ENCODE results near the gene PRSS50.

PRSS50 gene

GRCh38 chr3:46713898-46714552, 3.6 kb downstream of the PRSS50 start:
- Histone ChIP-seq H3K36me3 (ENCODE audit: control insufficient read depth in 2 of 2, insufficient read depth in 2 of 2, low read length in 2 of 2) (no peaks in the 10 kb centered on the region), H3K4me1 (ENCODE audit: control insufficient read depth in 2 of 2, insufficient read depth in 2 of 2, low read length in 2 of 2) (no peaks in the 10 kb centered on the region), H3K27ac (ENCODE audit: low read depth in 2 of 2, low read length in 2 of 2) (no peak overlapping the region), H3K9ac (ENCODE audit: low read depth in 1 of 2, low read length in 2 of 2) (no peak overlapping the region), H3K9me3 (ENCODE audit: control insufficient read depth in 2 of 2, low read length in 2 of 2) (no peaks in the 10 kb centered on the region), H3K27me3 (ENCODE audit: control insufficient read depth in 2 of 2, insufficient read depth in 2 of 2, low read length in 2 of 2) (no peaks in the 10 kb centered on the region), H3K4me3 (ENCODE audit: low read length in 2 of 2) (no peak overlapping the region)

GRCh38 chr3:46713050-46713897, 4.4 kb downstream of the PRSS50 start:
- Histone ChIP-seq H3K4me3 (ENCODE audit: low read length in 2 of 2) (no peak overlapping the region), H3K9me3 (ENCODE audit: control insufficient read depth in 2 of 2, low read length in 2 of 2) (no peaks in the 10 kb centered on the region), H3K27me3 (ENCODE audit: control insufficient read depth in 2 of 2, insufficient read depth in 2 of 2, low read length in 2 of 2) (no peaks in the 10 kb centered on the region), H3K36me3 (ENCODE audit: control insufficient read depth in 2 of 2, insufficient read depth in 2 of 2, low read length in 2 of 2) (no peaks in the 10 kb centered on the region), H3K4me1 (ENCODE audit: control insufficient read depth in 2 of 2, insufficient read depth in 2 of 2, low read length in 2 of 2) (no peaks in the 10 kb centered on the region), H3K27ac (ENCODE audit: low read depth in 2 of 2, low read length in 2 of 2) (no peak overlapping the region), H3K9ac (ENCODE audit: low read depth in 1 of 2, low read length in 2 of 2) (no peak overlapping the region)

GRCh38 chr3:46712191-46713049, 5.2 kb downstream of the PRSS50 start:
- H3K27ac ChIP-seq (ENCODE audit: low read depth in 2 of 2, low read length in 2 of 2) = no peak overlapping the region
- H3K4me3 ChIP-seq (ENCODE audit: low read length in 2 of 2) = no peak overlapping the region
- no peaks in the 10 kb centered on the region for H3K4me1 ChIP-seq (ENCODE audit: control insufficient read depth in 2 of 2, insufficient read depth in 2 of 2, low read length in 2 of 2)
- H3K9ac ChIP-seq (ENCODE audit: low read depth in 1 of 2, low read length in 2 of 2) = no peak overlapping the region
- no peaks in the 10 kb centered on the region for H3K27me3 ChIP-seq (ENCODE audit: control insufficient read depth in 2 of 2, insufficient read depth in 2 of 2, low read length in 2 of 2)
- no peaks in the 10 kb centered on the region for H3K36me3 ChIP-seq (ENCODE audit: control insufficient read depth in 2 of 2, insufficient read depth in 2 of 2, low read length in 2 of 2)
- H3K9me3 ChIP-seq (ENCODE audit: control insufficient read depth in 2 of 2, low read length in 2 of 2) = no peaks in the 10 kb centered on the region

- H3K4me1 ChIP-seq (ENCODE audit: control insufficient read depth in 2 of 2, insufficient read depth in 2 of 2, low read length in 2 of 2) = no peaks in the 10 kb centered on the region
- H3K27ac ChIP-seq (ENCODE audit: low read depth in 2 of 2, low read length in 2 of 2) = no peak overlapping the region
- no peak overlapping the region for H3K4me3 ChIP-seq (ENCODE audit: low read length in 2 of 2)
- no peaks in the 10 kb centered on the region for H3K36me3 ChIP-seq (ENCODE audit: control insufficient read depth in 2 of 2, insufficient read depth in 2 of 2, low read length in 2 of 2)
- H3K9me3 ChIP-seq (ENCODE audit: control insufficient read depth in 2 of 2, low read length in 2 of 2) = no peaks in the 10 kb centered on the region
- H3K9ac ChIP-seq (ENCODE audit: low read depth in 1 of 2, low read length in 2 of 2) = no peak overlapping the region
- no peaks in the 10 kb centered on the region for H3K27me3 ChIP-seq (ENCODE audit: control insufficient read depth in 2 of 2, insufficient read depth in 2 of 2, low read length in 2 of 2)
Observed at GRCh38 chr3:46711760-46712159, 5.9 kb downstream of the PRSS50 start.

GRCh38 chr3:46711305-46711704, 6.4 kb downstream of the PRSS50 start:
- Histone ChIP-seq H3K36me3 (ENCODE audit: control insufficient read depth in 2 of 2, insufficient read depth in 2 of 2, low read length in 2 of 2) (no peaks in the 10 kb centered on the region), H3K27ac (ENCODE audit: low read depth in 2 of 2, low read length in 2 of 2) (no peak overlapping the region), H3K4me1 (ENCODE audit: control insufficient read depth in 2 of 2, insufficient read depth in 2 of 2, low read length in 2 of 2) (no peaks in the 10 kb centered on the region), H3K9me3 (ENCODE audit: control insufficient read depth in 2 of 2, low read length in 2 of 2) (no peaks in the 10 kb centered on the region), H3K4me3 (ENCODE audit: low read length in 2 of 2) (no peak overlapping the region), H3K27me3 (ENCODE audit: control insufficient read depth in 2 of 2, insufficient read depth in 2 of 2, low read length in 2 of 2) (no peaks in the 10 kb centered on the region), H3K9ac (ENCODE audit: low read depth in 1 of 2, low read length in 2 of 2) (no peak overlapping the region)

- Histone ChIP-seq H3K27ac (ENCODE audit: low read depth in 2 of 2, low read length in 2 of 2) (no peak overlapping the region), H3K27me3 (ENCODE audit: control insufficient read depth in 2 of 2, insufficient read depth in 2 of 2, low read length in 2 of 2) (no peaks in the 10 kb centered on the region), H3K9me3 (ENCODE audit: control insufficient read depth in 2 of 2, low read length in 2 of 2) (no peaks in the 10 kb centered on the region), H3K4me1 (ENCODE audit: control insufficient read depth in 2 of 2, insufficient read depth in 2 of 2, low read length in 2 of 2) (no peaks in the 10 kb centered on the region), H3K4me3 (ENCODE audit: low read length in 2 of 2) (no peak overlapping the region), H3K36me3 (ENCODE audit: control insufficient read depth in 2 of 2, insufficient read depth in 2 of 2, low read length in 2 of 2) (no peaks in the 10 kb centered on the region), H3K9ac (ENCODE audit: low read depth in 1 of 2, low read length in 2 of 2) (no peak overlapping the region)
Observed at GRCh38 chr3:46710671-46711295, 6.9 kb downstream of the PRSS50 start.

- Histone ChIP-seq H3K4me1 (ENCODE audit: control insufficient read depth in 2 of 2, insufficient read depth in 2 of 2, low read length in 2 of 2) (no peaks in the 10 kb centered on the region), H3K27me3 (ENCODE audit: control insufficient read depth in 2 of 2, insufficient read depth in 2 of 2, low read length in 2 of 2) (no peaks in the 10 kb centered on the region), H3K9me3 (ENCODE audit: control insufficient read depth in 2 of 2, low read length in 2 of 2) (no peaks in the 10 kb centered on the region), H3K4me3 (ENCODE audit: low read length in 2 of 2) (no peak overlapping the region), H3K27ac (ENCODE audit: low read depth in 2 of 2, low read length in 2 of 2) (no peak overlapping the region), H3K36me3 (ENCODE audit: control insufficient read depth in 2 of 2, insufficient read depth in 2 of 2, low read length in 2 of 2) (no peaks in the 10 kb centered on the region), H3K9ac (ENCODE audit: low read depth in 1 of 2, low read length in 2 of 2) (no peak overlapping the region)
Observed at GRCh38 chr3:46710229-46710628, 7.4 kb downstream of the PRSS50 start.

- Histone ChIP-seq H3K9ac (ENCODE audit: low read depth in 1 of 2, low read length in 2 of 2) (no peak overlapping the region), H3K27ac (ENCODE audit: low read depth in 2 of 2, low read length in 2 of 2) (no peak overlapping the region), H3K4me3 (ENCODE audit: low read length in 2 of 2) (no peak overlapping the region), H3K27me3 (ENCODE audit: control insufficient read depth in 2 of 2, insufficient read depth in 2 of 2, low read length in 2 of 2) (no peaks in the 10 kb centered on the region), H3K36me3 (ENCODE audit: control insufficient read depth in 2 of 2, insufficient read depth in 2 of 2, low read length in 2 of 2) (no peaks in the 10 kb centered on the region), H3K4me1 (ENCODE audit: control insufficient read depth in 2 of 2, insufficient read depth in 2 of 2, low read length in 2 of 2) (no peaks in the 10 kb centered on the region), H3K9me3 (ENCODE audit: control insufficient read depth in 2 of 2, low read length in 2 of 2) (no peaks in the 10 kb centered on the region)
Observed at GRCh38 chr3:46709721-46710120, 7.9 kb downstream of the PRSS50 start.

GRCh38 chr3:46709157-46709654, 8.5 kb downstream of the PRSS50 start:
- Histone ChIP-seq H3K9me3 (ENCODE audit: control insufficient read depth in 2 of 2, low read length in 2 of 2) (no peaks in the 10 kb centered on the region), H3K36me3 (ENCODE audit: control insufficient read depth in 2 of 2, insufficient read depth in 2 of 2, low read length in 2 of 2) (no peaks in the 10 kb centered on the region), H3K27me3 (ENCODE audit: control insufficient read depth in 2 of 2, insufficient read depth in 2 of 2, low read length in 2 of 2) (no peaks in the 10 kb centered on the region), H3K9ac (ENCODE audit: low read depth in 1 of 2, low read length in 2 of 2) (no peak overlapping the region), H3K4me3 (ENCODE audit: low read length in 2 of 2) (no peak overlapping the region), H3K27ac (ENCODE audit: low read depth in 2 of 2, low read length in 2 of 2) (no peak overlapping the region), H3K4me1 (ENCODE audit: control insufficient read depth in 2 of 2, insufficient read depth in 2 of 2, low read length in 2 of 2) (no peaks in the 10 kb centered on the region)

Measured in mucosa of rectum (tissue), 2 donors.